IMR-90 (cell line): Measurements from ENCODE around the gene WDR90. TPM values are rescaled to one million over a fixed set of nuclear protein-coding genes. Genes with fewer than 3 reads are reported as not detected.

Experiments
- ATAC-seq: fragments of 200-7000 bp; cut with Tn5 transposase; 2 replicates; pipeline ENCODE4 v1.9.1; 2020; ENCODE audit warnings: low read depth, mild to moderate bottlenecking, moderate library complexity
- BruUV-seq: library from RNA; stranded (reverse); fragments of 400-500 nt; replicated peaks from 2 replicates; lab custom pipeline; 2021; lab: Mats Ljungman, UMichigan
- CTCF ChIA-PET: fragments of 300-600 bp; formaldehyde crosslinking; extraction: SDS; loops from one replicate; lab custom pipeline; 2021; ENCODE audit warnings: antibody characterized with exemption; lab: Yijun Ruan, JAX
- POLR2A ChIA-PET: fragments of 300-600 bp; sonication (Branson Sonifier 250); formaldehyde crosslinking; loops from one replicate; lab custom pipeline; 2022; ENCODE audit warnings: antibody characterized with exemption; ENCODE audit not compliant: unreplicated experiment; lab: Charles Lee
- DNase-seq: peaks from one replicate; pipeline ENCODE4 v3.0.0; 2013
- H2AFZ ChIP-seq: replicated peaks from 2 replicates; pipeline ENCODE3; 2013; ENCODE audit warnings: low read length, mild to moderate bottlenecking; ENCODE audit not compliant: poor library complexity
- H2AK5ac ChIP-seq: 2 replicates; pipeline ENCODE4 v1.6.1; 2013; ENCODE audit warnings: low read depth, low read length, inconsistent platforms
- H2AK9ac ChIP-seq: replicated peaks from 2 replicates; pipeline ENCODE3; 2013; ENCODE audit warnings: mild to moderate bottlenecking, low read depth, low read length, moderate library complexity; ENCODE audit not compliant: poor library complexity
- H2BK120ac ChIP-seq: 2 replicates; pipeline ENCODE4 v1.6.1; 2013; ENCODE audit warnings: low read depth, low read length, inconsistent platforms
- H2BK15ac ChIP-seq: 3 replicates; pipeline ENCODE4 v1.6.1; 2013; ENCODE audit warnings: low read depth, low read length, inconsistent platforms
- H2BK20ac ChIP-seq: 2 replicates; pipeline ENCODE4 v1.6.1; 2013; ENCODE audit warnings: low read depth, mild to moderate bottlenecking, inconsistent platforms, low read length, moderate library complexity
- H2BK5ac ChIP-seq: 2 replicates; pipeline ENCODE4 v1.6.1; 2013; ENCODE audit warnings: mild to moderate bottlenecking, low read depth, low read length, inconsistent platforms; ENCODE audit not compliant: poor library complexity, severe bottlenecking
- H3K14ac ChIP-seq: replicated peaks from 2 replicates; pipeline ENCODE4 v1.6.1; 2013; ENCODE audit warnings: low read depth, low read length, inconsistent platforms
- H3K18ac ChIP-seq: 2 replicates; pipeline ENCODE4 v1.6.1; 2013; ENCODE audit warnings: low read depth, low read length, control low read depth
- H3K23ac ChIP-seq: 2 replicates; pipeline ENCODE4 v1.6.1; 2013; ENCODE audit warnings: low read depth, low read length, inconsistent platforms
- H3K27ac ChIP-seq: 2 replicates; pipeline ENCODE4 v1.5.1; 2013; ENCODE audit warnings: mild to moderate bottlenecking, control low read depth, low read length; ENCODE audit not compliant: insufficient read depth
- H3K27me3 ChIP-seq: 2 replicates; pipeline ENCODE4 v1.6.1; 2013; ENCODE audit warnings: low read length; ENCODE audit not compliant: control insufficient read depth, insufficient read depth
- H3K36me3 ChIP-seq: 2 replicates; pipeline ENCODE4 v1.6.1; 2013; ENCODE audit warnings: low read length, mixed read lengths; ENCODE audit not compliant: control insufficient read depth, insufficient read depth
- H3K4ac ChIP-seq: 2 replicates; pipeline ENCODE4 v1.6.1; 2013; ENCODE audit warnings: low read depth, low read length, inconsistent platforms
- H3K4me1 ChIP-seq: 2 replicates; pipeline ENCODE4 v1.6.1; 2013; ENCODE audit warnings: low read length, mixed read lengths; ENCODE audit not compliant: control insufficient read depth, insufficient read depth
- H3K4me2 ChIP-seq: 2 replicates; pipeline ENCODE4 v1.6.1; 2013; ENCODE audit warnings: low read depth, mild to moderate bottlenecking, control low read depth, low read length, moderate library complexity
- H3K4me3 ChIP-seq: 2 replicates; pipeline ENCODE4 v1.5.1; 2013; ENCODE audit warnings: low read depth, mild to moderate bottlenecking, control low read depth, low read length, moderate library complexity; ENCODE audit not compliant: insufficient read depth
- H3K56ac ChIP-seq: 2 replicates; pipeline ENCODE4 v1.6.1; 2013; ENCODE audit warnings: low read length, inconsistent platforms; ENCODE audit not compliant: insufficient read depth; ENCODE audit errors: extremely low read depth
- H3K79me1 ChIP-seq, 2 experiments: 2 replicates each; pipeline ENCODE4 v1.6.1; 2013; ENCODE audit warnings: low read length in 2 of 2, inconsistent platforms in 1 of 2, low read depth in 1 of 2
- H3K9ac ChIP-seq: 2 replicates; pipeline ENCODE4 v1.6.1; 2013; ENCODE audit warnings: low read depth, low read length, control low read depth
- H3K9me1 ChIP-seq: 2 replicates; pipeline ENCODE4 v1.6.1; 2013; ENCODE audit warnings: low read length, inconsistent platforms; ENCODE audit not compliant: insufficient read depth
- H3K9me3 ChIP-seq: 2 replicates; pipeline ENCODE4 v1.6.1; 2013; ENCODE audit warnings: low read length; ENCODE audit not compliant: control insufficient read depth, insufficient read depth
- H4K20me1 ChIP-seq: 2 replicates; pipeline ENCODE4 v1.6.1; 2013; ENCODE audit warnings: low read length, inconsistent platforms; ENCODE audit not compliant: insufficient read depth
- H4K5ac ChIP-seq: 2 replicates; pipeline ENCODE4 v1.6.1; 2013; ENCODE audit warnings: mild to moderate bottlenecking, low read depth, low read length, control low read depth
- H4K8ac ChIP-seq, 2 experiments: 2 replicates each; pipeline ENCODE4 v1.6.1; 2013; ENCODE audit warnings: low read depth in 2 of 2, low read length in 2 of 2, control low read depth in 1 of 2, inconsistent platforms in 1 of 2
- H4K91ac ChIP-seq: 2 replicates; pipeline ENCODE4 v1.6.1; 2013; ENCODE audit warnings: low read depth, low read length, inconsistent platforms; ENCODE audit not compliant: insufficient read depth
- BHLHE40 ChIP-seq: fragments of 150-350 bp; IDR thresholded peaks from 2 replicates; pipeline ENCODE4 v1.6.1; 2016; ENCODE audit warnings: mild to moderate bottlenecking, low read depth, low read length
- MAFK ChIP-seq: IDR thresholded peaks from 2 replicates; pipeline ENCODE4 v1.6.1; 2012; ENCODE audit warnings: low read depth, low read length, improper control_type of control experiment
- POLR2A ChIP-seq: IDR thresholded peaks from 2 replicates; pipeline ENCODE4 v1.6.1; 2012; ENCODE audit warnings: mild to moderate bottlenecking, low read depth, low read length
- RAD21 ChIP-seq: IDR thresholded peaks from 2 replicates; pipeline ENCODE4 v1.6.1; 2012; ENCODE audit warnings: low read length, improper control_type of control experiment
- RFX5 ChIP-seq: IDR thresholded peaks from 2 replicates; pipeline ENCODE4 v1.8.0; 2012; ENCODE audit warnings: low read depth, mild to moderate bottlenecking, low read length, moderate library complexity
- SMC3 ChIP-seq: fragments of 150-350 bp; IDR thresholded peaks from 2 replicates; pipeline ENCODE4 v1.6.1; 2016; ENCODE audit warnings: low read depth, mild to moderate bottlenecking, antibody characterized with exemption, low read length, moderate library complexity
- WGBS, 2 experiments: methylation state at CpG; one replicate each; pipeline versions ENCODE4 v1.1.5 to v1.1.7; 2013; ENCODE audit warnings: missing lambda C conversion rate in 2 of 2; ENCODE audit not compliant: insufficient read length in 1 of 2; ENCODE audit errors: extremely low coverage in 2 of 2; 5-methylcytosine and 5-hydroxymethylcytosine counted together
- dilution Hi-C: fragments of 300-500 bp; cut with HindIII; formaldehyde crosslinking; loops from one replicate; pipeline ENCODE4 v1.14.3; 2018; ENCODE audit warnings: low sequenced_read_pairs; ENCODE audit not compliant: unreplicated experiment
- in situ Hi-C: fragments of 300-500 bp; cut with MboI; formaldehyde crosslinking; loops from 3 replicates; pipeline ENCODE4 v1.14.3; 2019; ENCODE audit warnings: low sequenced_read_pairs, inconsistent platforms, mixed read lengths
- intact Hi-C: fragments of 100-400 bp; cut with micrococcal nuclease; formaldehyde crosslinking; loops from 2 replicates; pipeline ENCODE4 v1.10.0; 2022
- polyA plus RNA-seq, 3 experiments: library from polyadenylated mRNA; depleted of rRNA; stranded (reverse); fragments of >200 nt; gene quantifications; 2 replicates each; pipeline ENCODE4 v1.2.3, GENCODE V29; 2012; ENCODE audit warnings: low replicate concordance in 1 of 3
- total RNA-seq: library from RNA; depleted of rRNA; stranded (reverse); fragments of >200 nt; gene quantifications from 2 replicates; pipeline ENCODE4 v1.2.3, GENCODE V29; 2012
- TF ChIP-seq, protein P1 (sequence below): fragments of 150-350 bp; IDR thresholded peaks from 2 replicates; pipeline ENCODE4 v1.6.1; 2016; ENCODE audit warnings: low read depth, mild to moderate bottlenecking, low read length, moderate library complexity, borderline replicate concordance

The WDR90 gene
- total and polyA plus RNA-seq, 2 of the 4 experiments (the other 2 are of a cell fraction): 1.4 to 18.7 TPM

DNA sequence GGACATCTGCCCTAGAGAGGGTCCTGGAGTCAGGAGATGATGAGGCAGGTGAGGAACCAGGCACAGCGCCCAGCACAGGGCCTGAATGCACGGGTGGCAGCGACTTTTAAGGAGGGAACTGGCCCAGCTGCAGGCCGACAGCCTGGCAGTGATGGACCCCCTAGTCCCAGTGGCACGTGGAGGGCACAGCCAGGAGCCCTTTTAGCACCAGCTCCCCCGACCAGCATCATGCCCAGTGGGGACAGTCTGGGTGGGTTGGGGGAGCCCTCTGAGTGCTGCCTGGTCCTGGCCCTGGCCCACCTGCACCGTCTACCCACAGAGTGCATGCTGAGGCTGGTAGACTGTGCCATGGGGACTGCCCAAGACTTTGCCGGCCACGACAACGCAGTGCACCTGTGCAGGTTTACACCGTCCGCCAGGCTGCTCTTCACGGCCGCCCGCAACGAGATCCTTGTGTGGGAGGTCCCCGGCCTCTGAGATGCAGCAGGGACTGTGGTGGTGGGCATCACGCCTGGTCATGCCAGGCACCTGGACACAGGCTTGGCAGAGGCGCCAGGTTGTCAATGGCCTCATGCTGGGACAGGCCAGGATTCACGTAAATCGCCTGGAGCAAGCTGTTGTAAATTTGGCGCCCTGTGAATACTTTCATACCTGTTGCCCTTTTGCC lies 18.1 kb downstream of the WDR90 start:
- H4K20me1 ChIP-seq: peaks cover 13% of the 10 kb centered on the region
- no peak overlapping the region for H2BK120ac ChIP-seq
- peaks cover 6% of the 10 kb centered on the region for H3K4me1 ChIP-seq
- no peak overlapping the region for H3K18ac ChIP-seq
- H4K5ac ChIP-seq: peak overlapping the region; percentile 94
- POLR2A ChIA-PET: no interaction called here
- intact Hi-C loops: no loop called here
- peak overlapping the region; percentile 62 for H2BK5ac ChIP-seq
- H3K9ac ChIP-seq: peak overlapping the region; percentile 76
- H2AFZ ChIP-seq: peak overlapping the region; percentile 97
- ATAC-seq (no peak), DNase-seq (no peak)
- H3K4me3 ChIP-seq: no peak overlapping the region
- WGBS, 2 experiments: 78% methylated on average over 4 of the region's 22 CpGs; no CpG with 5 or more reads in 1 of the 2 experiments
- H4K8ac ChIP-seq: peak overlapping the region; percentile 76 to 99
- BruUV-seq: no TSS peak
- peak overlapping the region; percentile 90; the same call in 1 of the 2 replicates for H3K23ac ChIP-seq
- H4K91ac ChIP-seq: no peak overlapping the region; the same call in 1 of the 2 replicates
- CTCF ChIA-PET: no interaction called here
- no peak overlapping the region for H2AK5ac ChIP-seq
- no peak overlapping the region for H2BK20ac ChIP-seq
- H3K9me1 ChIP-seq: peaks cover 6% of the 10 kb centered on the region
- TF ChIP-seq, protein P1, sequence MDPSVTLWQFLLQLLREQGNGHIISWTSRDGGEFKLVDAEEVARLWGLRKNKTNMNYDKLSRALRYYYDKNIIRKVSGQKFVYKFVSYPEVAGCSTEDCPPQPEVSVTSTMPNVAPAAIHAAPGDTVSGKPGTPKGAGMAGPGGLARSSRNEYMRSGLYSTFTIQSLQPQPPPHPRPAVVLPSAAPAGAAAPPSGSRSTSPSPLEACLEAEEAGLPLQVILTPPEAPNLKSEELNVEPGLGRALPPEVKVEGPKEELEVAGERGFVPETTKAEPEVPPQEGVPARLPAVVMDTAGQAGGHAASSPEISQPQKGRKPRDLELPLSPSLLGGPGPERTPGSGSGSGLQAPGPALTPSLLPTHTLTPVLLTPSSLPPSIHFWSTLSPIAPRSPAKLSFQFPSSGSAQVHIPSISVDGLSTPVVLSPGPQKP: no peak
- no peak for TF ChIP-seq POLR2A
- TF ChIP-seq RAD21: no peak
- no peak for TF ChIP-seq MAFK
- TF ChIP-seq BHLHE40: no peak
- TF ChIP-seq SMC3: no peak
- TF ChIP-seq RFX5: no peak
- no peaks in the 10 kb centered on the region for H3K27me3 ChIP-seq
- H2BK15ac ChIP-seq: no peak overlapping the region
- in situ Hi-C loops: no loop called here
- H3K56ac ChIP-seq: no peak overlapping the region
- H3K14ac ChIP-seq: peak overlapping the region; percentile 99; the same call in 1 of the 2 replicates
- peak overlapping the region; percentile 91 for H2AK9ac ChIP-seq
- H3K4me2 ChIP-seq: peak overlapping the region; percentile 53; the same call in 1 of the 2 replicates
- H3K79me1 ChIP-seq: peaks cover 0 to 23% of the 10 kb centered on the region in 2 experiments; a peak in 1 of 4 replicates
- dilution Hi-C loops: no loop called here
- H3K36me3 ChIP-seq: peaks cover 29% of the 10 kb centered on the region
- peak overlapping the region; percentile 97 for H3K4ac ChIP-seq
- peak overlapping the region; percentile 68 for H3K27ac ChIP-seq
- H3K9me3 ChIP-seq: no peaks in the 10 kb centered on the region
